Caki2 (cell line): ENCODE measurements around the gene SUGCT. TPM values are rescaled to one million over a fixed set of nuclear protein-coding genes. Genes with fewer than 3 reads are reported as not detected.

Experiments
- DNase-seq: peaks from one replicate; pipeline ENCODE4 v3.0.0-alpha.2; 2015; ENCODE audit warnings: low read depth
- in situ Hi-C: cut with HindIII; loops from 2 replicates; pipeline ENCODE4 v1.10.0; 2016; ENCODE audit warnings: low sequenced_read_pairs, low pct_unique_long_range_greater_than_20kb, mixed read lengths
- total RNA-seq: library from RNA; depleted of rRNA; stranded (reverse); fragments of >200 nt; shearing (Covaris generic); gene quantifications from 2 replicates; pipeline ENCODE4 v1.2.3, GENCODE V29; 2014; ENCODE audit warnings: low replicate concordance

Gene SUGCT
- total RNA-seq, 1 experiment from 2014 or later: 9.7 TPM

- DNase-seq: no peak
- in situ Hi-C loops: no loop called here
Measured at GRCh38 chr7:40545739-40546138, 410.9 kb downstream of the SUGCT start.

- in situ Hi-C loops: no loop called here
- peak; percentile 33 for DNase-seq
Measured at GRCh38 chr7:40546616-40547501, 412.1 kb downstream of the SUGCT start.

GRCh38 chr7:40549372-40550039 is 414.7 kb downstream of the SUGCT start:
- DNase-seq: no peak
- in situ Hi-C loops: no loop called here

GRCh38 chr7:40551685-40552576 is 417.1 kb downstream of the SUGCT start:
- in situ Hi-C loops: no loop called here
- DNase-seq: peak; percentile 6

GRCh38 chr7:40560672-40561071 is 425.9 kb downstream of the SUGCT start:
- in situ Hi-C loops: no loop called here
- no peak for DNase-seq

GRCh38 chr7:40566879-40567278 is 432.1 kb downstream of the SUGCT start:
- DNase-seq: no peak
- in situ Hi-C loops: no loop called here

- no peak for DNase-seq
- in situ Hi-C loops: no loop called here
Measured at GRCh38 chr7:40569326-40569725, 434.5 kb downstream of the SUGCT start.

- in situ Hi-C loops: no loop called here
Measured at GRCh38 chr7:40570223-40570622, 435.4 kb downstream of the SUGCT start.

GRCh38 chr7:40571796-40572195 is 437.0 kb downstream of the SUGCT start:
- no peak for DNase-seq
- in situ Hi-C loops: no loop called here

More at GRCh38 chr7:40570223-40570622, 435.4 kb downstream of the SUGCT start:
- DNase-seq: no peak

GRCh38 chr7:40572810-40573465 is 438.1 kb downstream of the SUGCT start:
- in situ Hi-C loops: no loop called here
- DNase-seq: no peak

- DNase-seq: no peak
- in situ Hi-C loops: no loop called here
Measured at GRCh38 chr7:40579401-40579800, 444.6 kb downstream of the SUGCT start.

GRCh38 chr7:40580776-40581175 is 446.0 kb downstream of the SUGCT start:
- in situ Hi-C loops: no loop called here
- no peak for DNase-seq

GRCh38 chr7:40582539-40582938 is 447.7 kb downstream of the SUGCT start:
- DNase-seq: no peak
- in situ Hi-C loops: no loop called here

GRCh38 chr7:40583667-40584444 is 449.1 kb downstream of the SUGCT start:
- no peak for DNase-seq
- in situ Hi-C loops: no loop called here

GRCh38 chr7:40584667-40585433 is 450.0 kb downstream of the SUGCT start:
- no peak for DNase-seq
- in situ Hi-C loops: no loop called here

- DNase-seq: peak; percentile 3
- in situ Hi-C loops: no loop called here
Measured at GRCh38 chr7:40586197-40586596, 451.4 kb downstream of the SUGCT start.

- no peak for DNase-seq
- in situ Hi-C loops: no loop called here
Measured at GRCh38 chr7:40587419-40587818, 452.6 kb downstream of the SUGCT start.
